Measurements from ENCODE around the gene SRP54.

The SRP54 gene

DNA sequence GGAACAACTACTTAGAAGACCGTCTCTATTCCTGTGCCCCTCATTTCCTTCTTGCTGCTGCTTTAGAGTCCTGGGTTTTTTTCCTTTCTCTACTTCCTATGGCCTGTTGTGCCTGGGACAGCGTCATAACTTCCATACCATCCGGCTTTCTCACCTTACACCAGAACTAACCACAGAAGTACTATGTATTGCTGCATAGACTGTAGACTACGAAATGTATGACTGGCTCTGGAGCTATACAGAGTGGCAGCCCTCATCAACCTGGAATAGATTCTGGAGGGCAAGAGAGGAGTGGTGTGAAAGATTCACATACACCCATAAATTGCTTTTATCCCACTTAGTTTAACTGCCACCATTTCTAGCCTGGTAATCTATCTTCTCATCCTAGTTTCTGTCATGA is 16.9 kb upstream of the SRP54 start:
- TF ChIP-seq CTCF (IDR thresholded peaks at IDR 0.05; ENCODE audit: low read depth, low read length), result no peak
- no peak for DNase-seq (ENCODE audit: low read depth in 2 of 2)
- H3K4me3 ChIP-seq (replicated peaks in 1 of 2; ENCODE audit: low read depth in 2 of 2, low read length in 2 of 2), result no peak overlapping the region

- DNase-seq (ENCODE audit: low read depth in 2 of 2), result no peak
- no peak overlapping the region for H3K4me3 ChIP-seq (replicated peaks in 1 of 2; ENCODE audit: low read depth in 2 of 2, low read length in 2 of 2)
- no peak for TF ChIP-seq CTCF (IDR thresholded peaks at IDR 0.05; ENCODE audit: low read depth, low read length)
Observed at GRCh38 chr14:34966413-34966812, 16.4 kb upstream of the SRP54 start.

DNA sequence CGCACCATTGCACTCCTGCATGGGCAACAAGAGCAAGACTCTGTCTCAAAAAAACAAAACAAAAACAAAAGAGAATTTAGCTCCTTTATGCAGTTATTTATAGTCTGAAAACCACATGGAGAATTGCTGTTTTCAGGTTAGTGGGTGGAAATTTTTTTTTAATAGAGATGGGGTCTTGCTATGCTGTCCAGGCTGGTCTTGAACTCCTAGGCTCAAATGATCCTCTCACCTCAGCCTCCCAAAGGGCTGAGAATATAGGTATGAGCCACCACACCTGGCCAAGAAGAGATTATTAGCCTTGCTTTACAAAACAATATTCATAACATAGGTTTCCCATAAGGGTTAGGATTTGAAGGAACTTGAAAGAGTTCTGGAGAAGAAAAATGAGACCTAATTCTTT is 12.1 kb upstream of the SRP54 start:
- no peak for DNase-seq (ENCODE audit: low read depth in 2 of 2)
- TF ChIP-seq CTCF (IDR thresholded peaks at IDR 0.05; ENCODE audit: low read depth, low read length), result no peak
- H3K4me3 ChIP-seq (replicated peaks in 1 of 2; ENCODE audit: low read depth in 2 of 2, low read length in 2 of 2), result no peak overlapping the region

- TF ChIP-seq CTCF (IDR thresholded peaks at IDR 0.05; ENCODE audit: low read depth, low read length), result no peak
- H3K4me3 ChIP-seq (replicated peaks in 1 of 2; ENCODE audit: low read depth in 2 of 2, low read length in 2 of 2), result no peak overlapping the region
- peak; percentile 18 to 67 for DNase-seq (ENCODE audit: low read depth in 2 of 2)
Observed at GRCh38 chr14:34971381-34971780, 11.4 kb upstream of the SRP54 start.

- no peak overlapping the region for H3K4me3 ChIP-seq (replicated peaks in 1 of 2; ENCODE audit: low read depth in 2 of 2, low read length in 2 of 2)
- no peak for TF ChIP-seq CTCF (IDR thresholded peaks at IDR 0.05; ENCODE audit: low read depth, low read length)
- DNase-seq (ENCODE audit: low read depth in 2 of 2), result no peak
Observed at GRCh38 chr14:34971801-34972200, 11.0 kb upstream of the SRP54 start.

DNA sequence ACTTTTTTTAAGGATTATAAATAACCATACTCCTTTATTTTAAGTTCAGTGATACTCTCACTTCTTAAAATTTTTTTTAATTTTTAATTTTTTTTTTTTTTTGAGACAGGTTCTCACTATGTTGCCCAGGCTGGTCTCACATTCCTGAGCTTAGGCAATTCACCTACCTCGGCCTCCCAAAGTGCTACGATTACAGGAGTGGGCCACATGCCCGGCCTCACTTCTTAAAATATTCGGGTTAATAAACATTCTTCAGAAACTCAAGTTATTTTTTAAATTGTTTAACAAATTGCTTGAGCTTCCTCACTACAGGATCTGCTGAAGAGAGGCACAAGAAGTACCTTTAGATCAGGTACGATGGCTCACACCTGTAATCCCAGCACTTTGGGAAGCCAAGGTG is 4.3 kb upstream of the SRP54 start:
- H3K4me3 ChIP-seq (replicated peaks in 1 of 2; ENCODE audit: low read depth in 2 of 2, low read length in 2 of 2), result no peak overlapping the region
- no peak for TF ChIP-seq CTCF (IDR thresholded peaks at IDR 0.05; ENCODE audit: low read depth, low read length)
- no peak for DNase-seq (ENCODE audit: low read depth in 2 of 2)

DNA sequence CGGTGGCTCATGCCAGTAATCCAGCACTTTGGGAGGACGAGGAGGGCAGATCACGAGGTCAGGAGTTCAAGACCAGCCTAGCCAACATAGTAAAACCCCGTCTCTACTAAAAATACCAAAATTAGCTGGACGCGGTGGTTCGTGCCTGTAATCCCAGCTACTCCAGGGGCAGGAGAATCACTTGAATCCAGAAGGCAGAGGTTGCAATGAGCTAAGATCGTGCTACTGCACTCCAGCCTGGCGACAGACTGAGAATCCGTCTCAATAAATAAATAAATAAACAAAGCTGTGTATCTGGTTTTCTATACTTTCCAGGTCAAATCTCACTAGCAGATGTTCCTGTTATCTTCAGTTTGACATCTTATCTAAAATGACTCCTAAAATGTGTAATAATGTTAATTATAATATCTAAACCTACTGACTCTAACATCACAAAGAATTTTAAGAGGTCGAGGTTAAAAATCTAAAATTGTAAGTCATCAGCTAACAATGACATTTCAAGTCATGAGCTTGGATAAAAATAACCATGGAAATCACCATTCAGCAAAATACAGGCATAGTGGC is 2.4 kb upstream of the SRP54 start:
- DNase-seq (ENCODE audit: low read depth in 2 of 2), result no peak
- H3K4me3 ChIP-seq (replicated peaks in 1 of 2; ENCODE audit: low read depth in 2 of 2, low read length in 2 of 2), result peak overlapping the region; percentile 74 to 83
- TF ChIP-seq CTCF (IDR thresholded peaks at IDR 0.05; ENCODE audit: low read depth, low read length), result no peak

Measured in cardiac fibroblast (primary cell).